Esophagus squamous epithelium (tissue), 5 donors: Measurements from ENCODE around the gene FAM78B. TPM values are rescaled to one million over a fixed set of nuclear protein-coding genes. Genes with fewer than 3 reads are reported as not detected.
A peak's percentile ranks its signal among the peaks of the same experiment; 100 is the strongest.

ENCODE experiments used
- DNase-seq: peaks from one replicate; lab custom pipeline; 2025; lab: John Stamatoyannopoulos, UW
- H3K27ac ChIP-seq, 4 donors: fragments of 200-600 bp; sonication (generic); one replicate each; pipeline ENCODE4 v1.5.1; 2016 to 2019; ENCODE audit warnings: mild to moderate bottlenecking in 1 of 4
- H3K27me3 ChIP-seq, 4 donors: fragments of 200-600 bp; sonication (generic); 1 replicate in 3 of 4; 2 replicates in 1 of 4; pipeline versions ENCODE4 v1.5.1 to v1.6.0; 2017 to 2021; ENCODE audit warnings: antibody characterized with exemption in 1 of 4
- H3K36me3 ChIP-seq, 3 donors: fragments of 200-600 bp; sonication (generic); one replicate each; pipeline ENCODE4 v1.5.1; 2016 to 2019
- H3K4me1 ChIP-seq, 3 donors: fragments of 200-600 bp; sonication (generic); one replicate each; pipeline ENCODE4 v1.5.1; 2017 to 2019
- H3K4me3 ChIP-seq, 4 donors: fragments of 200-600 bp; sonication (generic); 1 replicate in 3 of 4; 2 replicates in 1 of 4; pipeline ENCODE4 v1.5.1; 2016 to 2019; ENCODE audit warnings: mild to moderate bottlenecking in 2 of 4, moderate library complexity in 1 of 4
- H3K9me3 ChIP-seq, 3 donors: fragments of 200-600 bp; sonication (generic); one replicate each; pipeline ENCODE4 v1.5.1; 2016 to 2019
- CTCF ChIP-seq, 6 experiments: fragments of 450-650 bp in 4 of 6; fragments of 200-600 bp in 2 of 6; sonication (generic) in 2 of 6; IDR thresholded peaks; one replicate each; pipeline ENCODE4 v1.5.1; 2016 to 2019; ENCODE audit warnings: antibody characterized with exemption in 6 of 6, mild to moderate bottlenecking in 4 of 6, moderate library complexity in 4 of 6
- POLR2A ChIP-seq, 4 donors: fragments of 450-650 bp; IDR thresholded peaks; one replicate each; pipeline ENCODE4 v1.6.1; 2017; ENCODE audit warnings: antibody characterized with exemption in 4 of 4, mild to moderate bottlenecking in 4 of 4, moderate library complexity in 3 of 4
- WGBS, 2 donors: methylation state at CpG; one replicate each; pipeline ENCODE4 v1.1.5; 2018; 5-methylcytosine and 5-hydroxymethylcytosine counted together
- intact Hi-C: fragments of 100-400 bp; cut with DNase I; formaldehyde crosslinking; loops from one replicate; pipeline ENCODE4 v1.15.0; 2022
- total RNA-seq, 4 donors: library from RNA; depleted of rRNA; stranded (reverse); fragments of >200 nt; gene quantifications; one replicate each; pipeline ENCODE4 v1.1.0, GENCODE V29; 2016
- donor health status: DM: yes; HTN: yes; CAD: no.

FAM78B gene
- total RNA-seq, 4 donors from 2014 or later, result 0.26 to 1.7 (median 0.64) TPM

GRCh38 chr1:166136222-166136621, 30.6 kb downstream of the FAM78B start:
- Histone ChIP-seq H3K9me3 (no peaks in the 10 kb centered on the region), H3K4me1 (no peaks in the 10 kb centered on the region), H3K27ac (no peak overlapping the region), H3K36me3 (no peaks in the 10 kb centered on the region), H3K4me3 (no peak overlapping the region), H3K27me3 (no peaks in the 10 kb centered on the region)
- 60 to 78% methylated on average over 3 of the region's 3 CpGs for WGBS, 2 donors
- no peak for TF ChIP-seq POLR2A (IDR thresholded peaks at IDR 0.05)
- intact Hi-C loops, result no loop called here
- no peak for DNase-seq

GRCh38 chr1:166133857-166134256, 32.9 kb downstream of the FAM78B start:
- Histone ChIP-seq H3K4me1 (no peaks in the 10 kb centered on the region), H3K27me3 (no peaks in the 10 kb centered on the region), H3K36me3 (no peaks in the 10 kb centered on the region), H3K27ac (no peak overlapping the region), H3K4me3 (no peak overlapping the region), H3K9me3 (no peaks in the 10 kb centered on the region)
- DNase-seq, result no peak
- TF ChIP-seq POLR2A (IDR thresholded peaks at IDR 0.05), result no peak
- no peak for TF ChIP-seq CTCF (IDR thresholded peaks at IDR 0.05)
- intact Hi-C loops, result no loop called here
- 69 to 85% methylated on average over 3 to 4 of the region's 4 CpGs for WGBS, 2 donors

GRCh38 chr1:166133276-166133841, 33.4 kb downstream of the FAM78B start:
- no peaks in the 10 kb centered on the region for H3K27me3 ChIP-seq
- no peaks in the 10 kb centered on the region for H3K36me3 ChIP-seq
- TF ChIP-seq CTCF (IDR thresholded peaks at IDR 0.05) (peak in 4 of 6 experiments; percentile 30 to 71 (median 32)), POLR2A (IDR thresholded peaks at IDR 0.05) (no peak)
- WGBS, 2 donors, result 86 to 90% methylated on average over 7 of the region's 7 CpGs
- intact Hi-C loops, result no loop called here
- H3K4me1 ChIP-seq, result no peaks in the 10 kb centered on the region
- H3K4me3 ChIP-seq, result no peak overlapping the region
- no peak for DNase-seq
- no peaks in the 10 kb centered on the region for H3K9me3 ChIP-seq
- H3K27ac ChIP-seq, result no peak overlapping the region

GRCh38 chr1:166132496-166132895, 34.3 kb downstream of the FAM78B start:
- TF ChIP-seq CTCF (IDR thresholded peaks at IDR 0.05), result no peak
- TF ChIP-seq POLR2A (IDR thresholded peaks at IDR 0.05), result no peak
- Histone ChIP-seq H3K36me3 (no peaks in the 10 kb centered on the region), H3K27ac (no peak overlapping the region), H3K4me1 (no peaks in the 10 kb centered on the region), H3K27me3 (no peaks in the 10 kb centered on the region), H3K4me3 (no peak overlapping the region), H3K9me3 (no peaks in the 10 kb centered on the region)
- no peak for DNase-seq
- intact Hi-C loops, result no loop called here

- TF ChIP-seq POLR2A (IDR thresholded peaks at IDR 0.05) (no peak), CTCF (IDR thresholded peaks at IDR 0.05) (no peak)
- Histone ChIP-seq H3K27ac (no peak overlapping the region), H3K36me3 (no peaks in the 10 kb centered on the region), H3K4me3 (no peak overlapping the region), H3K27me3 (no peaks in the 10 kb centered on the region), H3K4me1 (no peaks in the 10 kb centered on the region), H3K9me3 (no peaks in the 10 kb centered on the region)
- WGBS, 2 donors, result 90% methylated on average over 3 of the region's 3 CpGs
- DNase-seq, result no peak
- intact Hi-C loops, result no loop called here
Measured at GRCh38 chr1:166129006-166129405, 37.8 kb downstream of the FAM78B start.

- WGBS, 2 donors, result 60 to 100% methylated on average over 1 of the region's 1 CpG
- Histone ChIP-seq H3K36me3 (no peaks in the 10 kb centered on the region), H3K4me3 (no peak overlapping the region), H3K9me3 (no peaks in the 10 kb centered on the region), H3K27me3 (no peaks in the 10 kb centered on the region), H3K27ac (no peak overlapping the region), H3K4me1 (no peaks in the 10 kb centered on the region)
- TF ChIP-seq POLR2A (IDR thresholded peaks at IDR 0.05) (no peak), CTCF (IDR thresholded peaks at IDR 0.05) (no peak)
- no peak for DNase-seq
- intact Hi-C loops, result no loop called here
Measured at GRCh38 chr1:166128195-166128594, 38.6 kb downstream of the FAM78B start.
